PC-3 (cell line): ENCODE measurements around the gene ARHGAP26. TPM values are rescaled to one million over a fixed set of nuclear protein-coding genes. Genes with fewer than 3 reads are reported as not detected.

Source experiments
- ATAC-seq: fragments of 200-7000 bp; cut with Tn5 transposase; 2 replicates; pipeline ENCODE4 v1.9.1; 2020; ENCODE audit warnings: mild to moderate bottlenecking, moderate library complexity
- BruUV-seq: library from RNA; stranded (reverse); fragments of 400-500 nt; replicated peaks from 2 replicates; lab custom pipeline; 2021; lab: Mats Ljungman, UMichigan
- CTCF ChIA-PET: fragments of 300-600 bp; sonication (Branson Sonifier 250); formaldehyde crosslinking; loops from one replicate; lab custom pipeline; 2022; ENCODE audit warnings: antibody characterized with exemption; lab: Charles Lee
- POLR2A ChIA-PET: fragments of 300-600 bp; sonication (Branson Sonifier 250); formaldehyde crosslinking; loops from one replicate; lab custom pipeline; 2022; ENCODE audit warnings: antibody characterized with exemption; ENCODE audit not compliant: unreplicated experiment; lab: Charles Lee
- DNase-seq: peaks from one replicate; pipeline ENCODE4 v3.0.0-alpha.2; 2015
- H2AFZ ChIP-seq: fragments of 300-600 bp; sonication (generic); 2 replicates; pipeline ENCODE4 v1.6.0; 2016; ENCODE audit warnings: antibody characterized with exemption, low read length
- H3F3A ChIP-seq: fragments of 300-600 bp; sonication (generic); one replicate; pipeline ENCODE4 v1.6.0; 2017; ENCODE audit warnings: antibody characterized with exemption, low read length, control low read depth, mild to moderate bottlenecking; ENCODE audit not compliant: unreplicated experiment
- H3K27ac ChIP-seq: fragments of 300-600 bp; sonication (generic); 2 replicates; pipeline ENCODE4 v1.5.1; 2016; ENCODE audit warnings: mild to moderate bottlenecking, low read length
- H3K27me3 ChIP-seq: fragments of 300-600 bp; sonication (generic); 2 replicates; pipeline ENCODE4 v1.6.1; 2016; ENCODE audit warnings: low read length, mixed read lengths
- H3K36me3 ChIP-seq: fragments of 300-600 bp; sonication (generic); 2 replicates; pipeline ENCODE4 v1.6.1; 2016; ENCODE audit warnings: low read depth, mixed run types, low read length, mixed read lengths
- H3K4me1 ChIP-seq: fragments of 300-600 bp; sonication (generic); 2 replicates; pipeline ENCODE4 v1.5.1; 2016; ENCODE audit warnings: low read length; ENCODE audit not compliant: insufficient read depth
- H3K4me2 ChIP-seq: fragments of 300-600 bp; sonication (generic); 2 replicates; pipeline ENCODE4 v1.6.0; 2016; ENCODE audit warnings: low read length
- H3K4me3 ChIP-seq: fragments of 300-600 bp; sonication (generic); 2 replicates; pipeline ENCODE4 v1.5.1; 2016; ENCODE audit warnings: mild to moderate bottlenecking, low read length, mixed read lengths
- H3K79me2 ChIP-seq: fragments of 300-600 bp; sonication (generic); 2 replicates; pipeline ENCODE4 v1.6.1; 2017; ENCODE audit warnings: low read length, mixed read lengths
- H3K9ac ChIP-seq: fragments of 300-600 bp; sonication (generic); 2 replicates; pipeline ENCODE4 v1.6.0; 2016; ENCODE audit warnings: mild to moderate bottlenecking, low read length
- H3K9me2 ChIP-seq: fragments of 300-600 bp; sonication (generic); replicated peaks from 2 replicates; pipeline ENCODE4 v1.6.1; 2016; ENCODE audit warnings: mixed run types, low read length, mixed read lengths
- H3K9me3 ChIP-seq: fragments of 300-600 bp; sonication (generic); 2 replicates; pipeline ENCODE4 v1.6.1; 2016; ENCODE audit warnings: low read length, mixed read lengths
- H4K20me1 ChIP-seq: fragments of 300-600 bp; sonication (generic); 2 replicates; pipeline ENCODE4 v1.6.1; 2016; ENCODE audit warnings: low read length, mixed read lengths
- EZH2 ChIP-seq: fragments of 300-600 bp; sonication (generic); IDR thresholded peaks from one replicate; pipeline ENCODE4 v1.6.1; 2017; ENCODE audit warnings: antibody characterized with exemption, mild to moderate bottlenecking, low read length; ENCODE audit not compliant: unreplicated experiment
- EZH2phosphoT487 ChIP-seq: fragments of 300-600 bp; sonication (generic); IDR thresholded peaks from 2 replicates; pipeline ENCODE4 v1.6.1; 2018; ENCODE audit warnings: mild to moderate bottlenecking, antibody characterized with exemption, low read length, borderline replicate concordance
- intact Hi-C: fragments of 100-400 bp; cut with micrococcal nuclease; formaldehyde crosslinking; loops from 2 replicates; pipeline ENCODE4 v1.9.0; 2023
- total RNA-seq: library from RNA; depleted of rRNA; stranded (reverse); fragments of >200 nt; gene quantifications from 2 replicates; pipeline ENCODE4 v1.2.3, GENCODE V29; 2014
- TF ChIP-seq, protein P1 (sequence below): fragments of 300-600 bp; sonication (generic); conservative IDR thresholded peaks from 2 replicates; pipeline ENCODE4 v1.5.1; 2017; ENCODE audit warnings: antibody characterized with exemption, low read depth, mild to moderate bottlenecking, low read length

ARHGAP26 gene
- total RNA-seq, 1 experiment from 2014 or later, result 11.7 TPM

DNA sequence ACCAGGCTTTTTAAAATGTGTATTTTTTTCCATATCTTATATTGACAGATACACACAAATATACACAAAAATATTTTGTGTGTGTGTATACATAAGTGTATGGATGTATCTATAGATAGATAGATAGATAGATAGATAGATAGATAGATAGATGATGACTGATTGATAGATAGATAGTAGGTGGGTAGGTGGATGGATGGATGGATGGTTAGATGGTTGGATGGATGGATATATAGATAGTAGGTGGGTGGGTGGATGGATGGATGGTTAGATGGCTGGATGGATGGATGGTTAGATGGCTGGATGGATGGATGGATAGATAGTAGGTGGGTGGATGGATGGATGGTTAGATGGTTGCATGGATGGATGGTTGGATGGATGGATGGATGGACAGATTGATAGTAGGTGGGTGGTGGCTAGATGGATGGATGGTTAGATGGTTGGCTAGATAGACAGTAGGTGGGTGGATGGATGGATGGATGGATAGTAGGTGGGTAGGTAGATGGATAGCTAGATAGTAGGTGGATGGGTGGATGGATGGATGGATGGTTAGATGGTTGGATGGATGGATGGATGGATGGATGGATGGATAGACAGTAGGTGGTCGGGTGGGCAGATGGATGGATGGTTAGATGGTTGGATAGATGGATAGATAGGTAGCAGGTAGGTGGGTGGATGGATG, 477.1 kb downstream of the ARHGAP26 start:
- H3F3A ChIP-seq, result no peaks in the 10 kb centered on the region
- H3K4me1 ChIP-seq, result peaks cover 64% of the 10 kb centered on the region
- no peaks in the 10 kb centered on the region for H4K20me1 ChIP-seq
- no peak for DNase-seq
- H3K36me3 ChIP-seq, result no peaks in the 10 kb centered on the region
- H2AFZ ChIP-seq, result no peak overlapping the region
- no peaks in the 10 kb centered on the region for H3K27me3 ChIP-seq
- no peak overlapping the region for H3K27ac ChIP-seq
- no peak overlapping the region for H3K9ac ChIP-seq
- TF ChIP-seq, protein P1, sequence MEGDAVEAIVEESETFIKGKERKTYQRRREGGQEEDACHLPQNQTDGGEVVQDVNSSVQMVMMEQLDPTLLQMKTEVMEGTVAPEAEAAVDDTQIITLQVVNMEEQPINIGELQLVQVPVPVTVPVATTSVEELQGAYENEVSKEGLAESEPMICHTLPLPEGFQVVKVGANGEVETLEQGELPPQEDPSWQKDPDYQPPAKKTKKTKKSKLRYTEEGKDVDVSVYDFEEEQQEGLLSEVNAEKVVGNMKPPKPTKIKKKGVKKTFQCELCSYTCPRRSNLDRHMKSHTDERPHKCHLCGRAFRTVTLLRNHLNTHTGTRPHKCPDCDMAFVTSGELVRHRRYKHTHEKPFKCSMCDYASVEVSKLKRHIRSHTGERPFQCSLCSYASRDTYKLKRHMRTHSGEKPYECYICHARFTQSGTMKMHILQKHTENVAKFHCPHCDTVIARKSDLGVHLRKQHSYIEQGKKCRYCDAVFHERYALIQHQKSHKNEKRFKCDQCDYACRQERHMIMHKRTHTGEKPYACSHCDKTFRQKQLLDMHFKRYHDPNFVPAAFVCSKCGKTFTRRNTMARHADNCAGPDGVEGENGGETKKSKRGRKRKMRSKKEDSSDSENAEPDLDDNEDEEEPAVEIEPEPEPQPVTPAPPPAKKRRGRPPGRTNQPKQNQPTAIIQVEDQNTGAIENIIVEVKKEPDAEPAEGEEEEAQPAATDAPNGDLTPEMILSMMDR, result no peak
- TF ChIP-seq EZH2phosphoT487 (no peak), EZH2 (no peak)
- H3K9me2 ChIP-seq, result no peaks in the 10 kb centered on the region
- no peak overlapping the region for H3K4me2 ChIP-seq
- ChIA-PET CTCF (no interaction called here), POLR2A (no interaction called here)
- H3K4me3 ChIP-seq, result no peak overlapping the region
- BruUV-seq, result no TSS peak
- H3K79me2 ChIP-seq, result 0 out of 2 replicates have a peak, but pooled peaks cover 6% of the 10 kb centered on the region
- ATAC-seq, result no peak
- H3K9me3 ChIP-seq, result no peaks in the 10 kb centered on the region
- intact Hi-C loops, result no loop called here

DNA sequence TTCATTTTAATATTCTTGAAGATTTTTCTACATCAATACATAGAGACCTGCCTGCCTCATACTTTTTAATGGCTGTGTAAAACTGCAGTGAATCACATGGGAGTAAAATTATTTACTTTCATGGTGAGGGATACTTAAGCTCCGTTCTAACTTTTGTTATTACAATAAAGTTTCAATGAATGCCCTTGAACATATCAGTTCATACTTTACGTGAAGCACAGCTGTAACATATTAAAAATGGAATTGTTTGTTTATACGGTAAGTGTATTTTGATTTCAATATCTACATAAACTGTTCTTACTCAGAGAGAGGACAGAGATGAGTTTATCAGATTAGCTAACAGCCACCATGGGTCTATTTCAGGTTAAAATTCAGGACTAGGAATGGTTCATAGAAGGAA, 478.2 kb downstream of the ARHGAP26 start:
- H3K4me2 ChIP-seq, result no peak overlapping the region
- H3K27ac ChIP-seq, result peak overlapping the region; percentile 74
- H3K4me1 ChIP-seq, result peaks cover 53% of the 10 kb centered on the region
- POLR2A ChIA-PET, result no interaction called here
- H3K36me3 ChIP-seq, result no peaks in the 10 kb centered on the region
- no peaks in the 10 kb centered on the region for H3K79me2 ChIP-seq
- intact Hi-C loops, result no loop called here
- H3K4me3 ChIP-seq, result no peak overlapping the region
- no peak overlapping the region for H2AFZ ChIP-seq
- H3F3A ChIP-seq, result no peaks in the 10 kb centered on the region
- no peak for DNase-seq
- CTCF ChIA-PET, result no interaction called here
- no peaks in the 10 kb centered on the region for H3K27me3 ChIP-seq
- no TSS peak for BruUV-seq
- TF ChIP-seq, protein P1, result no peak
- TF ChIP-seq EZH2 (no peak), EZH2phosphoT487 (no peak)
- no peaks in the 10 kb centered on the region for H3K9me3 ChIP-seq
- no peaks in the 10 kb centered on the region for H4K20me1 ChIP-seq
- no peak for ATAC-seq
- H3K9me2 ChIP-seq, result no peaks in the 10 kb centered on the region
- H3K9ac ChIP-seq, result no peak overlapping the region
